Left ventricle myocardium inferior (tissue), 1 donor: Measurements from ENCODE around the gene NEDD4L. TPM values are rescaled to one million over a fixed set of nuclear protein-coding genes. Genes with fewer than 3 reads are reported as not detected.

Experiments
- DNase-seq: peaks from one replicate; pipeline ENCODE4 v3.0.0-alpha.2; 2020
- H3K27ac ChIP-seq: fragments of 200-600 bp; replicated peaks from 2 replicates; pipeline ENCODE4 v1.8.0; 2021
- H3K27me3 ChIP-seq: fragments of 200-600 bp; 2 replicates; pipeline ENCODE4 v1.8.0; 2021; ENCODE audit warnings: low read depth
- H3K36me3 ChIP-seq: fragments of 200-600 bp; 2 replicates; pipeline ENCODE4 v1.8.0; 2021
- H3K4me1 ChIP-seq: fragments of 200-600 bp; 2 replicates; pipeline ENCODE4 v1.8.0; 2021
- H3K4me3 ChIP-seq: fragments of 200-600 bp; 2 replicates; pipeline ENCODE4 v1.8.0; 2021; ENCODE audit warnings: mild to moderate bottlenecking, moderate library complexity
- H3K9me3 ChIP-seq: fragments of 200-600 bp; replicated peaks from 2 replicates; pipeline ENCODE4 v1.8.0; 2021
- CTCF ChIP-seq: fragments of 200-600 bp; IDR thresholded peaks from 2 replicates; pipeline ENCODE4 v1.8.0; 2021; ENCODE audit warnings: antibody characterized with exemption, mild to moderate bottlenecking, borderline replicate concordance
- intact Hi-C: fragments of 100-400 bp; cut with micrococcal nuclease; formaldehyde crosslinking; loops from one replicate; pipeline ENCODE4 v1.11.0; 2022
- total RNA-seq: library from RNA; stranded (reverse); fragmentation: NEBNext Ultra II Directional; extraction: Animal tissue kit (Norgen Biotek cat#: 25700); gene quantifications from one replicate; pipeline ENCODE4 v1.2.1, GENCODE V29; 2021
- donor health status: DM: no; HTN: yes; CAD: no; lungs with severe emphysema.

The NEDD4L gene
- total RNA-seq, 1 donor from 2014 or later = 45.8 TPM

- Histone ChIP-seq H3K27ac (no peak overlapping the region), H3K4me3 (no peak overlapping the region), H3K4me1 (no peaks in the 10 kb centered on the region), H3K36me3 (no peaks in the 10 kb centered on the region), H3K27me3 (no peaks in the 10 kb centered on the region), H3K9me3 (no peaks in the 10 kb centered on the region)
- no peak for TF ChIP-seq CTCF
- intact Hi-C loops = no loop called here
- DNase-seq = no peak
These were observed 74.5 kb downstream of the NEDD4L start for GRCh38 chr18:58118536-58118935.

GRCh38 chr18:58119819-58120218 lies 75.8 kb downstream of the NEDD4L start:
- Histone ChIP-seq H3K4me3 (no peak overlapping the region), H3K27ac (no peak overlapping the region), H3K27me3 (no peaks in the 10 kb centered on the region), H3K36me3 (no peaks in the 10 kb centered on the region), H3K4me1 (no peaks in the 10 kb centered on the region), H3K9me3 (no peaks in the 10 kb centered on the region)
- intact Hi-C loops = loop anchor here (5.0 to 10.0 kb wide), 2 partner anchors 73 to 235 kb away; no protein-coding TSS in a partner anchor
- DNase-seq = no peak
- TF ChIP-seq CTCF = no peak

GRCh38 chr18:58124475-58124874 lies 80.4 kb downstream of the NEDD4L start:
- Histone ChIP-seq H3K4me3 (no peak overlapping the region), H3K4me1 (no peaks in the 10 kb centered on the region), H3K9me3 (no peaks in the 10 kb centered on the region), H3K36me3 (no peaks in the 10 kb centered on the region), H3K27ac (no peak overlapping the region), H3K27me3 (no peaks in the 10 kb centered on the region)
- no peak for DNase-seq
- TF ChIP-seq CTCF = no peak
- intact Hi-C loops = loop anchor here (5.0 to 10.0 kb wide), 2 partner anchors 77 to 240 kb away; no protein-coding TSS in a partner anchor

GRCh38 chr18:58125183-58125582 lies 81.2 kb downstream of the NEDD4L start:
- no peaks in the 10 kb centered on the region for H3K36me3 ChIP-seq
- H3K9me3 ChIP-seq = no peaks in the 10 kb centered on the region
- no peaks in the 10 kb centered on the region for H3K4me1 ChIP-seq
- TF ChIP-seq CTCF = no peak
- intact Hi-C loops = loop anchor here (10.0 kb wide), 1 partner anchor 240 kb away; no protein-coding TSS in a partner anchor
- H3K4me3 ChIP-seq = no peak overlapping the region
- H3K27me3 ChIP-seq = no peaks in the 10 kb centered on the region
- DNase-seq = no peak
- H3K27ac ChIP-seq = no peak overlapping the region

- no peaks in the 10 kb centered on the region for H3K4me1 ChIP-seq
- no peak overlapping the region for H3K4me3 ChIP-seq
- no peak overlapping the region for H3K27ac ChIP-seq
- H3K9me3 ChIP-seq = no peaks in the 10 kb centered on the region
- TF ChIP-seq CTCF = no peak
- intact Hi-C loops = loop anchor here (10.0 kb wide), 1 partner anchor 241 kb away; no protein-coding TSS in a partner anchor
- no peaks in the 10 kb centered on the region for H3K36me3 ChIP-seq
- DNase-seq = no peak
- H3K27me3 ChIP-seq = no peaks in the 10 kb centered on the region
These were observed 81.7 kb downstream of the NEDD4L start for GRCh38 chr18:58125756-58126155.
